Measurements from ENCODE around the gene FAM200C. TPM values are rescaled to one million over a fixed set of nuclear protein-coding genes. Genes with fewer than 3 reads are reported as not detected.
A peak's percentile ranks its signal among the peaks of the same experiment; 100 is the strongest.

FAM200C gene
- total RNA-seq, 1 donor: 3.6 TPM

GRCh38 chr5:160359242-160359641 is 40.6 kb downstream of the FAM200C start:
- TF ChIP-seq CTCF (IDR thresholded peaks at IDR 0.05; ENCODE audit: extremely low read depth, low read depth, low read length): no peak
- H3K4me1 ChIP-seq (ENCODE audit: insufficient read depth, low read length): no peaks in the 10 kb centered on the region

GRCh38 chr5:160357861-160358411 is 41.9 kb downstream of the FAM200C start:
- Histone ChIP-seq H3K79me2 (ENCODE audit: insufficient read depth, low read length) (no peaks in the 10 kb centered on the region), H3K27ac (ENCODE audit: low read depth, low read length) (no peak overlapping the region), H3K4me1 (ENCODE audit: insufficient read depth, low read length) (no peaks in the 10 kb centered on the region), H3K4me3 (ENCODE audit: insufficient read depth, low read length) (no peak overlapping the region), H3K4me2 (ENCODE audit: insufficient read depth, low read length) (peak overlapping the region; percentile 37), H3K27me3 (ENCODE audit: insufficient read depth, low read length) (no peaks in the 10 kb centered on the region), H2AFZ (ENCODE audit: low read length) (peak overlapping the region; percentile 90), H3K9me3 (ENCODE audit: low read depth, low read length) (no peaks in the 10 kb centered on the region), H3K36me3 (ENCODE audit: insufficient read depth, low read length) (no peaks in the 10 kb centered on the region), H4K20me1 (ENCODE audit: insufficient read depth, low read length) (no peaks in the 10 kb centered on the region)
- DNase-seq (ENCODE audit: insufficient read length, low spot score, missing footprints): peak; percentile 78
- TF ChIP-seq CTCF (IDR thresholded peaks at IDR 0.05; ENCODE audit: extremely low read depth, low read depth, low read length): no peak

More at GRCh38 chr5:160359242-160359641, 40.6 kb downstream of the FAM200C start:
- H3K36me3 ChIP-seq (ENCODE audit: insufficient read depth, low read length): no peaks in the 10 kb centered on the region
- H3K79me2 ChIP-seq (ENCODE audit: insufficient read depth, low read length): no peaks in the 10 kb centered on the region
- DNase-seq (ENCODE audit: insufficient read length, low spot score, missing footprints): no peak
- H3K4me3 ChIP-seq (ENCODE audit: insufficient read depth, low read length): no peak overlapping the region
- H4K20me1 ChIP-seq (ENCODE audit: insufficient read depth, low read length): no peaks in the 10 kb centered on the region
- no peak overlapping the region for H3K4me2 ChIP-seq (ENCODE audit: insufficient read depth, low read length)
- H2AFZ ChIP-seq (ENCODE audit: low read length): no peak overlapping the region
- no peaks in the 10 kb centered on the region for H3K27me3 ChIP-seq (ENCODE audit: insufficient read depth, low read length)
- no peak overlapping the region for H3K27ac ChIP-seq (ENCODE audit: low read depth, low read length)
- H3K9me3 ChIP-seq (ENCODE audit: low read depth, low read length): no peaks in the 10 kb centered on the region

- Histone ChIP-seq H3K36me3 (ENCODE audit: insufficient read depth, low read length) (no peaks in the 10 kb centered on the region), H3K79me2 (ENCODE audit: insufficient read depth, low read length) (no peaks in the 10 kb centered on the region), H3K4me2 (ENCODE audit: insufficient read depth, low read length) (peak overlapping the region; percentile 37), H2AFZ (ENCODE audit: low read length) (peak overlapping the region; percentile 90), H3K4me1 (ENCODE audit: insufficient read depth, low read length) (no peaks in the 10 kb centered on the region), H3K9me3 (ENCODE audit: low read depth, low read length) (no peaks in the 10 kb centered on the region), H4K20me1 (ENCODE audit: insufficient read depth, low read length) (no peaks in the 10 kb centered on the region), H3K27me3 (ENCODE audit: insufficient read depth, low read length) (no peaks in the 10 kb centered on the region), H3K27ac (ENCODE audit: low read depth, low read length) (no peak overlapping the region), H3K4me3 (ENCODE audit: insufficient read depth, low read length) (no peak overlapping the region)
- TF ChIP-seq CTCF (IDR thresholded peaks at IDR 0.05; ENCODE audit: extremely low read depth, low read depth, low read length): no peak
- no peak for DNase-seq (ENCODE audit: insufficient read length, low spot score, missing footprints)
These were observed 42.5 kb downstream of the FAM200C start for GRCh38 chr5:160357394-160357793.

- no peak overlapping the region for H3K4me2 ChIP-seq (ENCODE audit: insufficient read depth, low read length)
- TF ChIP-seq CTCF (IDR thresholded peaks at IDR 0.05; ENCODE audit: extremely low read depth, low read depth, low read length): no peak
- H4K20me1 ChIP-seq (ENCODE audit: insufficient read depth, low read length): no peaks in the 10 kb centered on the region
- H3K9me3 ChIP-seq (ENCODE audit: low read depth, low read length): no peaks in the 10 kb centered on the region
- DNase-seq (ENCODE audit: insufficient read length, low spot score, missing footprints): no peak
- H3K4me3 ChIP-seq (ENCODE audit: insufficient read depth, low read length): no peak overlapping the region
- no peaks in the 10 kb centered on the region for H3K36me3 ChIP-seq (ENCODE audit: insufficient read depth, low read length)
- H3K27ac ChIP-seq (ENCODE audit: low read depth, low read length): no peak overlapping the region
- no peak overlapping the region for H2AFZ ChIP-seq (ENCODE audit: low read length)
- no peaks in the 10 kb centered on the region for H3K4me1 ChIP-seq (ENCODE audit: insufficient read depth, low read length)
- H3K79me2 ChIP-seq (ENCODE audit: insufficient read depth, low read length): no peaks in the 10 kb centered on the region
- H3K27me3 ChIP-seq (ENCODE audit: insufficient read depth, low read length): no peaks in the 10 kb centered on the region
These were observed 43.1 kb downstream of the FAM200C start for GRCh38 chr5:160356550-160357347.

Measured in osteoblast (primary cell).